Stimulated activated CD8-positive, alpha-beta memory T cell treated with anti-CD3 and anti-CD28 coated beads, Interleukin-2, amount 100 ng/mL, for 48 hours (primary cell): Measurements from ENCODE around the gene RNF26.
A peak's percentile ranks its signal among the peaks of the same experiment; 100 is the strongest.

ENCODE experiments used
- DNase-seq, 2 donors: peaks; one replicate each; pipeline ENCODE4 v3.0.0-alpha.2; 2020; ENCODE audit warnings: low read depth in 2 of 2

RNF26 gene

DNA sequence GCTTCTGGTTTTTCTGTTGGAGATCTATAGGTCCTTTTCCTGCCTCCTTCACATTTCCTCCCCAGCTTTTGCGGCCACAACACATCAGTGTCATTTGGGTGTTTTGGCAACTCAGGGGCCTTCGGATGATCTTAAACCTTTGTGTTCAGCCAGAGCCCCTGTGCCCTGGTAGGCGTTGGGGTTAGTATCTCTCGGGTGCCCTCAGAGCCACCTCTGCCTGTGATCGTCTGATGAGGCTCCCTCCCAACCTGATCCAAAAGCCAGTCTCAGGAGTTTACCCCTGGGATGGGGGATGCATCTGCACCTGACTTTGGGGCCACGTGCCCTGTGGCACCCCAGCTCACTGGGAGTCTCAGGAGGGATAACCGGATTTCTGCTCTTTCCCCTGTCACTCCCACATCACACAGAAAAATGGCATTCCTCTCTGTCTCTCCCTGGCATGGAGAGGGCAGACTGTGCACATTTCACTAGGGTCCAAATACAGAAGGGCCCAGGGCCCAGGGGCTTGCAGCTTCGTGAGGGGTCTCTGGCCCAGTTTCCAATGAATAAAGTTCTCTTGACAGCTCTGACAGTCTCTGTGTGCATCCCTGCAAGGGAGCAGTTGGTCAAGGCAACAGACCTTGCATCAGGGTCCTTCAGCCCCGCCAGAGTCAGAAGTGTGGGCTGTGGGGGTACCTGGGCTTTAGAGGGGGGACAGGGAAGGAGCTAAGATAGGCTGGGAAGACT, 2.6 kb downstream of the RNF26 start:
- DNase-seq: no peak

GRCh38 chr11:119337581-119338317, 3.4 kb downstream of the RNF26 start:
- DNase-seq: no peak

GRCh38 chr11:119338318-119338890, 4.1 kb downstream of the RNF26 start:
- DNase-seq: peak in 1 of 2 donors; percentile 61

- DNase-seq: no peak
These were observed 4.8 kb downstream of the RNF26 start for GRCh38 chr11:119338965-119339588.

DNA sequence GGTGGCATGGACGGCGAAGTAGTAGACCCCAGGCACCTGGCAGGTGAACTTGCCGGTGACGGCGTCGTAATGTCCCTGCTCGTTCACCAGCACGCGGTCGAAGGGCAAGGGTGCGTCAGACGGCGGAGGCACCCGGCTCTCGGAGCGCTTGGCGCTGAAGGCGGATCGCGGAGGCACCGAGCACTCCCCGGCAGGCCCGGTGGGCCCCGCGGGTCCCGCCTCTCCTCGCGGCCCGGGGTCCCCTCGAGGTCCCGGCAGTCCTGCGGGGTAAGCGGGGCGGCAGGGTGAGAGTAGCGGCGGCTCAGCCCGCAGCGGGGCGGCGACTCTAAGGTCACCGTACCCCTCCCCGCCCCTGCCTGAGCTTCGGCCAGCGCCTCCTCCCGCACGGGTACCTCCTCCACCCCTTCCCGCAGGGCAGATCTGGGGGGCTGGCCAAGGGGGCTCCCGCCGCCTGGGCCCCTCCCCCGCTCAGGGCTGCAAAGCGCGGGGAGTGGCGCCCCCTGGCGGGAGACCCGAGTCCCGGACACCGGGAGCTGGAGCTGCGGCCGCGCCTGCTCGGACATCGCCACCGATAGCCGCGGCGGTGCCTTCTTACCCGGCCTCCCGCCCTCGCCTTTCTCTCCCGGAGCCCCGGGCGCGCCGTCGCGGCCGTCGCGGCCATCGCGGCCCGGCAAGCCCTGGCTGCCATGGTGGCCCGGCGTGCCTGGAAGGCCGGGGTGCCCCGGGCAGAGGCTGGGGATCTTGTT, 5.4 kb downstream of the RNF26 start:
- DNase-seq: peak in 1 of 2 donors; percentile 45

- no peak for DNase-seq
These were observed 6.3 kb downstream of the RNF26 start, which contains the start of gene C1QTNF5 for GRCh38 chr11:119340335-119341221. TSS of gene C1QTNF5 (minus strand) at chr11:119340883. CDS start at chr11:119340397, 486 bp downstream.

- DNase-seq: no peak
These were observed 7.1 kb downstream of the RNF26 start for GRCh38 chr11:119341222-119342022.

DNA sequence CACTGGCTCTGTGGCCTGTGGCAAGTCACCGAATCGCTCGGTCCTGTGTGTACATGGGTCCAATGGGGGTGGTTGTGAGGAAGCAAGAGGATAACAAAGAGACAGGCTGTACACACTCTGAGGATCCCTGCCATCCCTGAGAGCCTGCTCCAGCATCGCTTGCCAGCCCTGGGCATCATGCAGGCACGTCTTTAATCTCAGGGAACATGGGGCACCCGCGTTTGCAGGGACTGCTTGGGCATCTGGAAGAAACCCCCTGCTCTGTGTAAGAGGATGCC, 7.6 kb downstream of the RNF26 start:
- DNase-seq: no peak

GRCh38 chr11:119342362-119343130, 8.2 kb downstream of the RNF26 start:
- DNase-seq: no peak

DNA sequence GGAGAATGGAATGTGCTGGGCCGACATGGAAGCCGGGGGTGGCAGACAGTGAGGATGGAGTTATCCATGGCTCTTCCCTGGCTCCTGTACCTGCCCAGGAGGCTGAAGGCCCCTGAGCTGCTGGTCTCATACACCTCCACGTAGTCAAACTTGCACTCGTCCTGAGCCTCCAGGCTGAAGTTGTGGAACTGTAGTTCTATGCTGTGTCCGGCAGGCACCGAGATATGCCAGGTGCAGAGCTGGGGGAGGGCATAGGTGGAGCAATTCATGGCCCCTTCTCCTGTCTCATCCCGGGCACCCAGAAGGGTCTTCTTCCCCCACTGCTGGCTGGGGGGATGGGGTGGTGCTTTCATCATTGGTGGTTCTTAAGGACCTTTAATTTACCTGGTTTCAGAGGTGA, 9.4 kb downstream of the RNF26 start:
- no peak for DNase-seq

DNA sequence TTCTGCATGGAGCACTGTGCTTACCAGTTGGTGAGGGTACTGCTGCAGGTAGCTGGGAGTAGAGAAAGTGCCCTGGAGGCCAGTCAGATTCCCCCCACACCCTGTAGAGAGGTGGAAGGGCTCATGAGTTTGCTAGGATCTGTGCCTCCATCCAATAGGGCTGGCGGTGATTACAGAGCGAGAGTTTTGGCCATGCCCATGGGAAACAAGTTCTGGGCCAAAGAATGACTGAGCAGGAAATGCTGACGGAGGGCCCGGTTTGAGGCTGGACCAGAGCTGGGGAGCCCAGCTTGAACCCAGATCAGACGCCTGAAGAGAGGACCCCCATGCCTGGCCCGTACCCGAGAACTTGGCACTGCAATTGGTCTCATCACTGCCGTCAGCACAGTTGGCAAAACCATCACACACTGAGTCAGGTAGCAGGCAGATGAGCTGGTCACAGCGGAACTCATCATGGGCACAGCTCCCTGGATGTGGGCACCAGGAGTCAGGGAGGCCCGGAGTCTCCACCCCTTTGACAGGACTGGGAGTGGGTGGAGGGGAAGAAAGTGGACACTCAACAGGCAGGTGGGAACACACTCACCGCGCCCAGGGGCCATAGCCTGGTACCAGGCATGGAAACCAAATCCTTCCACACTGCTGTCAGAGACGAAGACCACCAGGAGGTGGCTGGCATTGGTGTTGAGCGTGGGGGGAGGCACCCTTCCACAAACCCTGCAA, 10.1 kb downstream of the RNF26 start:
- DNase-seq: no peak

GRCh38 chr11:119345685-119346084, 11.4 kb downstream of the RNF26 start:
- no peak for DNase-seq

DNA sequence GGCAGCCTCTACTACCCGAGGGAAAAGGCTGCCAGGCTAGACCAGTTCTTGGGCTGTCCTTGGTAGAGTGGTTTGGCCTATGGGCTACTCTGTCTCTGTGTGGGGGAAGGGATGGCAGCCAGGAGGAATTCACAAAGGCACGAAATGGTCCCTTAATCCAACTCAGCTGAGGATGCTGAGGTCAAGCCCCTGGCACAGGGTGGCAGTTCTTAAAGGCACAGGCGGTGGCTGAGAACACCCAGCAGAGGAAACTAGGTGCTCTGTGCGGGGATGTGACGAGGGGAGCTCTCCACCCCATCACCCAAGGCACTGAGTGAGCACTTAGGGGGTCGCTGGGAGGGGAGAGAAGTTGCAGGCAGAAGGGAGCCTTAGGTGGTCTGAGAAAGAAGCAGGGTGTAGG, 12.3 kb downstream of the RNF26 start, which contains the start of gene MFRP:
TSS of gene MFRP (minus strand) at position 101 of the 400 bp plus-strand sequence. CDS start 192 bp downstream, outside the sequence.
- DNase-seq: no peak

DNA sequence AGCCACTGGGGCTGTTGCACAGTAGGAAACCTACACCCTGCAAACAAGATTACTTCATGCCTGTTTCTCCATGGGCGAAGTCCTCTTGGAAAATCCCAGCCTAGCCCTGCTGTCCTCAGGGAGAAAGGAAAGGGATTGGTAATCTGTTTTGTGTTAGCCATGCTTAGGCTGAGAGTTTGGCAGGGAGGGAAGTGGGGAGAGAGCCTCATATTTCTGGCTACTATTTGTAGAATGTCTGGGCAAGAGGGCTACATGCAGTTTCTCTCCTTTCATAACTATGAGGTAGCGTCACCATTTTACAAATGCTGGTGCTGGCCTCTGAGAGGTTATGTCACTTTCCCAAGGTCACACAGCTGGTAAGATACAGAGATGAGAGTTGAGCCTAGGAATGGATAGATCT, 12.9 kb downstream of the RNF26 start:
- DNase-seq: no peak

DNA sequence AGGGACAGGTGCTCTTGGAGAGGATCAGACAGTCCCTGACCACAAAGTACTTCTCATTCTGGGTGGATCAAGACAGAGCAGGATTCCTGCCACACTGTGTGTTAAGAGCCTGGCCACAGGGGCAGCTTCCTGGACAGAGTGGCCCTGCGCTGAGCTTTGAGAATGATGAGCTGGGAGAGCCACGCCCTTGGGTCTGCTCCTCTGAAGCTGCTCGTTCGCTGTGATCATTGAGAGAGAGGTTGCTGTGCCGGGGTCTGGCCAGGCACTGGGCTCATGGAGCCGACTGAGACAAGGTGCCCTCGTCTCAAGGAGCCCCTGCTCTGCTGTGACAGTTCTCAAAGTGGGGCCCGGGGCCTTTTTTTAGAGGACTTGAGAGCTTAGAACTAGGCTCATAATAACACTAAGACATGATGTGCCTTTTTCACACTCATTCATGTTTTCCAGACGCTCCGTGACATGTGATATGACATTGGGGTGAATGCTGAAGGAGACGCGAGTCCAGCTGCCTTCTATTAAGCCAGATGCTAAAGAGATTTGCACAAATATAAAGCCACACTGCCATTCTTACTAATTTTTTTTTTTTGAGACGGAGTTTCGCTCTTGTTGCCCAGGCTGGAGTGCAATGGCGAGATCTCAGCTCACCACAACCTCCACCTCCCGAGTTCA, 13.7 kb downstream of the RNF26 start:
- no peak for DNase-seq

DNA sequence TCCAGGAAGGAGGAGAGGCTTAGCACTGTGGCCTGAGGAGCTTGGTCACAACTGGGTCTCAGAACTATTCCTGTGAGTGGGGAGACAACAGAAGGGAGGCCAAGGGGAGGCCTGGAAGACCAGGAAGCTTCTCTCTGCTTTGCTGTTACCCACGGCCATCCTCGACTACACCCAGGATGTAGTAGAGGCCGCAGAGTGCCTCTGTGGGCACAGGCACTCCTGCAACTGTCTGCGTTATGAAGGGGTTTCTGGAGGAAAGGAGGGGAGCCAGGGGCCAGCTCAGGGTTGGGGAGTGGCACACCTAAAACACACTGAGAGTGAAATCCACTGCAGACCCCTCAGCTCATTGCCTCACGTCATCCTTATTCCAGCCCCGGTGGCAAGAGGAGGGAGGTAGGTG, 16.0 kb downstream of the RNF26 start:
- DNase-seq: no peak

DNA sequence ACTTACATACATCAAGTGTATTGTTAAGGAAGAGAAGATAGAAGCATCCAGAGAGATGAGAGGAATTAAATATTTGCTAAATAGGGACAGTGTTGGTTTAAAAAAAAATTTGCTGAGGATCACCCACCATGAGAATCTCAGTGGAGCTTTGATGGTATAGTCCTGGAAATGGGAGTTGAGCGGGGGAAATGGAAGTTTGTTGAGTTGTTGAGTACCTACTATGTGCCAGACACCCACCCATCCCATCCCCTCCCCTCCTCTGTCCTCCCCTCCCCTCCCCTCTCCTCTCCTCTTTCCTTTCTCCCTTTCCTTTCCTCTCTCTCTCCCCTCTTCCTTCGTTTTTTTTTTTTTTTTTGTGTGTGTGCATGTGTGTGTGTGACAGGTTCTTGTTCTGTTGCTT, 16.9 kb downstream of the RNF26 start:
- no peak for DNase-seq

DNA sequence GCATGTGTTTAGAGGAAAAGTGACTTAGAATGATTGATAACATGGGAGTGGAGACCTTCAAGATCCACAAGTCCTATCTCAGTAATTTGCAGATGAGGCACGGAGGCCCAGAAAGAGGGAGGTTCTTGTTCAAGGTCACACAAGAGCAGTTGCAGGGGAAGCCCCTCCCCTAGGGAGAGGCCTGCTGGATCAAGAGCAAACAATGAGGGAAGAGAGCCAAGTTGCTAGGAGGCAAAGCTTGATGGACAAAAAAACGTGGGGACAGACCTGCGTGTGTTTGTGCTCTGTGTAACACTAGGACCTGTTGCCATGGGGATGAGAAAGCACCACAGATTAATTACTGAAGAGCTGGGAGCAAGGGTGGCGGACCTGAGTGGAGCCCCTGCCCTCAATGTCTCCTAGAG, 18.5 kb downstream of the RNF26 start:
- no peak for DNase-seq
